ENCODE data around the gene SERTAD2.

DNA sequence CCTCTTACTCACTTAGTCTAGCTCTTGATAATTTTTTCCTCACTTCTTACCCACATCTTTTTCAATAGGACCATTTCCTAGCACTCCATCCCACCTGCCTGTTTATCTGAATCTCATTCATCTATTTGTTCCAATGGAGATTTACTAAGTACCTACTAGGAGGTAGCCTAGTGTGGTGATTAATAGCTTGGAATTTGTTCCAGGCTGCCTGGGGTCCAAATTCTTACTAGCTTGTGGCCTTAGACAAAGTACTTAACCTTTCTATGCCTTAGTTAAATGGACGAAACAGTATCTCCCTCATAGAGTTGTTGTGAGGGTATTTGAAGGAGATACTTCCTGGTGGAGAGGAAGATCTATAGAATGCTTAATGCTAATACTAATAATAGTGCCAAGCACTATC is 42.9 kb upstream of the SERTAD2 start:
- TF ChIP-seq POLR2AphosphoS5 (IDR thresholded peaks at IDR 0.05) (no peak), POLR2A (IDR thresholded peaks at IDR 0.05) (no peak)

All from transverse colon (tissue), 3 donors.